SU-DHL-6 (cell line): ENCODE data around the gene SHC3.

Source experiments
- H2AFZ ChIP-seq: fragments of 200-600 bp; sonication (generic); 2 replicates; pipeline ENCODE4 v1.6.1; 2014; ENCODE audit warnings: low read depth, mild to moderate bottlenecking, moderate library complexity, mixed read lengths, antibody characterized with exemption, low read length; ENCODE audit not compliant: severe bottlenecking
- H3F3A ChIP-seq: fragments of 200-600 bp; shearing (Covaris generic); 2 replicates; pipeline ENCODE4 v1.6.0; 2016; ENCODE audit warnings: antibody characterized with exemption, mild to moderate bottlenecking; ENCODE audit not compliant: insufficient read depth
- H3K27ac ChIP-seq: fragments of 200-600 bp; sonication (generic); 2 replicates; pipeline ENCODE4 v1.5.1; 2016; ENCODE audit warnings: low read depth, mild to moderate bottlenecking, low read length, moderate library complexity, mixed read lengths
- H3K27me3 ChIP-seq: fragments of 200-600 bp; sonication (generic), shearing (Covaris generic); 2 replicates; pipeline ENCODE4 v1.6.0; 2014; ENCODE audit warnings: mild to moderate bottlenecking, low read length
- H3K36me3 ChIP-seq: fragments of 200-600 bp; sonication (generic); 2 replicates; pipeline ENCODE4 v1.6.1; 2014; ENCODE audit warnings: mild to moderate bottlenecking, low read length, mixed read lengths
- H3K4me2 ChIP-seq: fragments of 300-600, 200-600 bp; shearing (Covaris generic), sonication (generic); 2 replicates; pipeline ENCODE4 v1.6.0; 2014; ENCODE audit warnings: low read length, low read depth, mild to moderate bottlenecking; ENCODE audit not compliant: poor library complexity, severe bottlenecking
- H3K4me3 ChIP-seq: fragments of 200-600 bp; sonication (generic); 2 replicates; pipeline ENCODE4 v1.5.1; 2014; ENCODE audit warnings: antibody characterized with exemption, low read length, mild to moderate bottlenecking, mixed read lengths; ENCODE audit not compliant: insufficient read depth, poor library complexity, severe bottlenecking
- H3K79me2 ChIP-seq: fragments of 200-600 bp; sonication (generic); 2 replicates; pipeline ENCODE4 v1.6.1; 2014; ENCODE audit warnings: mild to moderate bottlenecking, low read length, moderate library complexity; ENCODE audit not compliant: insufficient read depth
- H3K9ac ChIP-seq: fragments of 200-600 bp; sonication (generic); 2 replicates; pipeline ENCODE4 v1.7.0; 2014; ENCODE audit warnings: mild to moderate bottlenecking, low read length
- H3K9me2 ChIP-seq: fragments of 200-600 bp; sonication (generic); replicated peaks from 2 replicates; pipeline ENCODE4 v1.6.1; 2014; ENCODE audit warnings: low read length; ENCODE audit not compliant: insufficient read depth
- H3K9me3 ChIP-seq: fragments of 200-600 bp; sonication (generic); 2 replicates; pipeline ENCODE4 v1.6.1; 2014; ENCODE audit warnings: low read length, mixed read lengths; ENCODE audit not compliant: insufficient read depth
- H4K20me1 ChIP-seq: fragments of 200-600 bp; sonication (generic); 2 replicates; pipeline ENCODE4 v1.6.1; 2014; ENCODE audit warnings: low read depth, mild to moderate bottlenecking, antibody characterized with exemption, low read length, moderate library complexity, mixed read lengths
- EZH2phosphoT487 ChIP-seq: fragments of 200-600 bp; sonication (generic), shearing (Covaris generic); conservative IDR thresholded peaks from 2 replicates; pipeline ENCODE4 v1.6.1; 2018; ENCODE audit warnings: mild to moderate bottlenecking, antibody characterized with exemption, low read length, moderate library complexity, mixed read lengths
- TF ChIP-seq, protein P1 (sequence below): fragments of 200-600 bp; sonication (generic); IDR thresholded peaks from one replicate; pipeline ENCODE4 v1.5.1; 2017; ENCODE audit warnings: antibody characterized with exemption, mild to moderate bottlenecking, low read length, moderate library complexity; ENCODE audit not compliant: insufficient read depth, poor library complexity, severe bottlenecking

Gene SHC3

DNA sequence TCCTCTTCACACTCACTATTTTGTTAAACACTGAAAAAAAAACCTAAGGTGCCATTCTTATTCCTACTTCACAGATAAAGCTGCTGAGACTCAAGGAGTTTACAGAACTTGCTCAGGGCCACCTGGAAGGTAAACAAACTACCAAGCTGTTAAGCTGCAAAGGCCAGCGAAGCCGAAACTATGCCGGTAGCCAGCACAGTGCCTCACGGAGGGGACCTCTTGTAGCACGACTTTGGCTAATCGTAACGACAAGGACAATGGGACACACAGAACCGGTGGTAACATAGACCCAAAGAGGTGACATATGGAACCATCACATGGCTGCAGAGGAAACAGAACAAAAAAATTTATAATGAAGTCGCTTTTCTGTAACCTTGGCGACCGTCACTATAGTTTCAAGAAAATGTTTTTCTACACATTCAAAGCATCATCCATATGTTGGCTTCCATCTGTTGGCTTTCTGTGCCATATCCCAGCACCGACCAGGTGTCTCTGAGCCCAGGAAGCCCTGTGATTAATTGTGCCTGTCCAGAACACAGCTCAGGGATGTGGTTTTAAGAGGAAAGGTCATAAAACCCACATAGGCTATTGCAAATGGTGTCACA lies 127.1 kb downstream of the SHC3 start:
- H3K9me2 ChIP-seq: no peaks in the 10 kb centered on the region
- H3K4me3 ChIP-seq: no peak overlapping the region
- no peak overlapping the region for H3K27ac ChIP-seq
- H3K9me3 ChIP-seq: no peaks in the 10 kb centered on the region
- H3K27me3 ChIP-seq: no peaks in the 10 kb centered on the region
- no peaks in the 10 kb centered on the region for H3K79me2 ChIP-seq
- H4K20me1 ChIP-seq: no peaks in the 10 kb centered on the region
- no peak overlapping the region for H2AFZ ChIP-seq
- no peak overlapping the region for H3K9ac ChIP-seq
- no peak overlapping the region for H3K4me2 ChIP-seq
- H3K36me3 ChIP-seq: no peaks in the 10 kb centered on the region
- TF ChIP-seq, protein P1, sequence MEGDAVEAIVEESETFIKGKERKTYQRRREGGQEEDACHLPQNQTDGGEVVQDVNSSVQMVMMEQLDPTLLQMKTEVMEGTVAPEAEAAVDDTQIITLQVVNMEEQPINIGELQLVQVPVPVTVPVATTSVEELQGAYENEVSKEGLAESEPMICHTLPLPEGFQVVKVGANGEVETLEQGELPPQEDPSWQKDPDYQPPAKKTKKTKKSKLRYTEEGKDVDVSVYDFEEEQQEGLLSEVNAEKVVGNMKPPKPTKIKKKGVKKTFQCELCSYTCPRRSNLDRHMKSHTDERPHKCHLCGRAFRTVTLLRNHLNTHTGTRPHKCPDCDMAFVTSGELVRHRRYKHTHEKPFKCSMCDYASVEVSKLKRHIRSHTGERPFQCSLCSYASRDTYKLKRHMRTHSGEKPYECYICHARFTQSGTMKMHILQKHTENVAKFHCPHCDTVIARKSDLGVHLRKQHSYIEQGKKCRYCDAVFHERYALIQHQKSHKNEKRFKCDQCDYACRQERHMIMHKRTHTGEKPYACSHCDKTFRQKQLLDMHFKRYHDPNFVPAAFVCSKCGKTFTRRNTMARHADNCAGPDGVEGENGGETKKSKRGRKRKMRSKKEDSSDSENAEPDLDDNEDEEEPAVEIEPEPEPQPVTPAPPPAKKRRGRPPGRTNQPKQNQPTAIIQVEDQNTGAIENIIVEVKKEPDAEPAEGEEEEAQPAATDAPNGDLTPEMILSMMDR: no peak
- no peak for TF ChIP-seq EZH2phosphoT487
- no peaks in the 10 kb centered on the region for H3F3A ChIP-seq

DNA sequence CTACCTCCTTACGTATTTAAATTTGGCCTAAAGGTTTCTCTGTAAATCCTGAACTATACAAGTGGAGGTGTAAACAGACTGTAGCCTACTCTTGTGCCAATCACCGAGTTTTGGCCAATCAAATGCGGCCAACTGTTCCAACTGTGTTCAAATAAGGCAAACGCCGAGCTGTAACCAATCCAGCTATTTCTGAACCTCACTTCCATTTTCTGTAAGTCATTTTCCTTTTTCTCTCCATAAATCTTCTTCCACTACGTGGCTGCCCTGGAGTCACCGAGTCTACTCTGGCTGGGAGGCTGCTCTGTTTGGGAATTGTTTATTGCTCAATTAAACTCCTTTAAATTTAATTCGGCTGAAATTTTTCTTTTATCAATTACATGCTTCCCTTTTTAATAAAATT lies 129.0 kb downstream of the SHC3 start:
- Histone ChIP-seq H3K9me2 (no peaks in the 10 kb centered on the region), H3K4me3 (no peak overlapping the region), H3K9ac (no peak overlapping the region), H2AFZ (no peak overlapping the region), H3K36me3 (no peaks in the 10 kb centered on the region), H4K20me1 (no peaks in the 10 kb centered on the region), H3K4me2 (no peak overlapping the region), H3K9me3 (no peaks in the 10 kb centered on the region), H3K79me2 (no peaks in the 10 kb centered on the region), H3F3A (no peaks in the 10 kb centered on the region), H3K27ac (no peak overlapping the region), H3K27me3 (no peaks in the 10 kb centered on the region)
- TF ChIP-seq, protein P1: no peak
- no peak for TF ChIP-seq EZH2phosphoT487

DNA sequence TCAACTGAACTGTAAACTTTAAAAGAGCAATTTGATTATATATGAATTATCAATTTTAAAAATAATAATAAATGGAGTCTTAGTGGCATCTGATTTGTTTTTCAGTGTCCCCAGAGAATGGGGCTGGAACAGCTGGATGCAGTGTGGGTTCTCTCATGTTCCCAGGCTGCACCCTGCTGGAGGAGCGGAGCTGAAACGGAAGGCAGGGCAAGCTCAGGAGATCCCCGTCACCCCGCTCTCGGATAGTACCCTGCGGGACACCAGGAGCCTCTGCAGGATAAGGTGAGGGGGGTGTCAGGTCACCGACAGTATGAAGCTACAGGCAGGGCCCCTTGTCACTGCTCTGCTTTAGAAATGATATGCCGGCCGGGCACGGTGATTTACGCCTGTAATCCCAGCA lies 130.0 kb downstream of the SHC3 start:
- H3K36me3 ChIP-seq: no peaks in the 10 kb centered on the region
- H3F3A ChIP-seq: no peaks in the 10 kb centered on the region
- no peak overlapping the region for H3K4me3 ChIP-seq
- no peak overlapping the region for H3K4me2 ChIP-seq
- H2AFZ ChIP-seq: no peak overlapping the region
- H3K27ac ChIP-seq: no peak overlapping the region
- TF ChIP-seq, protein P1: no peak
- no peak for TF ChIP-seq EZH2phosphoT487
- peaks cover 3% of the 10 kb centered on the region; the same call in 1 of the 2 replicates for H3K27me3 ChIP-seq
- no peaks in the 10 kb centered on the region for H3K9me2 ChIP-seq
- no peaks in the 10 kb centered on the region for H3K79me2 ChIP-seq
- no peaks in the 10 kb centered on the region for H3K9me3 ChIP-seq
- H4K20me1 ChIP-seq: no peaks in the 10 kb centered on the region
- no peak overlapping the region for H3K9ac ChIP-seq
